Esophagus muscularis mucosa (tissue), 4 donors: ENCODE results near the gene C6orf89.

Experiments
- EP300 ChIP-seq: sonication (generic); formaldehyde crosslinking; IDR thresholded peaks from one replicate; pipeline ENCODE4 v1.6.1; 2017; ENCODE audit warnings: antibody characterized with exemption
- POLR2A ChIP-seq: fragments of 450-650 bp; IDR thresholded peaks from one replicate; pipeline ENCODE4 v1.6.1; 2017; ENCODE audit warnings: antibody characterized with exemption, moderate library complexity, mild to moderate bottlenecking, low read depth
- TF ChIP-seq, protein P1 (sequence below), 3 experiments: fragments of 200-600 bp in 2 of 3; fragments of 450-650 bp in 1 of 3; sonication (generic) in 2 of 3; IDR thresholded peaks; one replicate each; pipeline ENCODE4 v1.5.1; 2017 to 2019; ENCODE audit warnings: antibody characterized with exemption in 3 of 3, mild to moderate bottlenecking in 2 of 3, moderate library complexity in 1 of 3

DNA sequence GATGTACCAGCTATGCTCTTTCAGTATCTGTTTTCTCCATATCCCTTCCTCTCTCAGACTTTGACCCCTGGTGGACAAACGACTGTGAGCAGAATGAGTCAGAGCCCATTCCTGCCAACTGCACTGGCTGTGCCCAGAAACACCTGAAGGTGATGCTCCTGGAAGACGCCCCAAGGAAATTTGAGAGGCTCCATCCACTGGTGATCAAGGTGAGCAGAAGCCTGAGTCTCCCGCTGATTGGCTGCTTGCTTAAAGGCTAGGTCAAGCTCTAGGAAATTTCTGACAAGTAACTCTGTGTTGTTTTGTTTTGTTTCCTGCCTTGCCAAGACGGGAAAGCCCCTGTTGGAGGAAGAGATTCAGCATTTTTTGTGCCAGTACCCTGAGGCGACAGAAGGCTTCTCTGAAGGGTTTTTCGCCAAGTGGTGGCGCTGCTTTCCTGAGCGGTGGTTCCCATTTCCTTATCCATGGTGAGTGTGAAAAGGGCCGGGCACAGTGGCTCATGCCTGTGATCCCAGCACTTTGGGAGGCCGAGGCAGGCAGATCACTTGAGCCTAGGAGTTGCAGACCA is 28.6 kb downstream of the C6orf89 start:
- TF ChIP-seq EP300 (no peak), POLR2A (no peak)
- TF ChIP-seq, protein P1, sequence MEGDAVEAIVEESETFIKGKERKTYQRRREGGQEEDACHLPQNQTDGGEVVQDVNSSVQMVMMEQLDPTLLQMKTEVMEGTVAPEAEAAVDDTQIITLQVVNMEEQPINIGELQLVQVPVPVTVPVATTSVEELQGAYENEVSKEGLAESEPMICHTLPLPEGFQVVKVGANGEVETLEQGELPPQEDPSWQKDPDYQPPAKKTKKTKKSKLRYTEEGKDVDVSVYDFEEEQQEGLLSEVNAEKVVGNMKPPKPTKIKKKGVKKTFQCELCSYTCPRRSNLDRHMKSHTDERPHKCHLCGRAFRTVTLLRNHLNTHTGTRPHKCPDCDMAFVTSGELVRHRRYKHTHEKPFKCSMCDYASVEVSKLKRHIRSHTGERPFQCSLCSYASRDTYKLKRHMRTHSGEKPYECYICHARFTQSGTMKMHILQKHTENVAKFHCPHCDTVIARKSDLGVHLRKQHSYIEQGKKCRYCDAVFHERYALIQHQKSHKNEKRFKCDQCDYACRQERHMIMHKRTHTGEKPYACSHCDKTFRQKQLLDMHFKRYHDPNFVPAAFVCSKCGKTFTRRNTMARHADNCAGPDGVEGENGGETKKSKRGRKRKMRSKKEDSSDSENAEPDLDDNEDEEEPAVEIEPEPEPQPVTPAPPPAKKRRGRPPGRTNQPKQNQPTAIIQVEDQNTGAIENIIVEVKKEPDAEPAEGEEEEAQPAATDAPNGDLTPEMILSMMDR (IDR thresholded peaks at IDR 0.05), result peak in 1 of 3 experiments; percentile 15
